Ishikawa (cell line): ENCODE data around the gene TMEM72.

Experiments
- EGR1 ChIP-seq: IDR thresholded peaks from 2 replicates; pipeline ENCODE4 v1.6.1; 2012
- EP300 ChIP-seq: IDR thresholded peaks from 2 replicates; pipeline ENCODE4 v1.6.1; 2012; ENCODE audit warnings: borderline replicate concordance
- TAF1 ChIP-seq: IDR thresholded peaks from 2 replicates; pipeline ENCODE4 v1.6.1; 2012; ENCODE audit warnings: low read depth, mild to moderate bottlenecking
- TEAD4 ChIP-seq: IDR thresholded peaks from 2 replicates; pipeline ENCODE4 v1.6.1; 2012
- TF ChIP-seq, protein P1 (sequence below): IDR thresholded peaks from 2 replicates; pipeline ENCODE4 v1.6.1; 2012; ENCODE audit warnings: low read depth, mild to moderate bottlenecking

DNA sequence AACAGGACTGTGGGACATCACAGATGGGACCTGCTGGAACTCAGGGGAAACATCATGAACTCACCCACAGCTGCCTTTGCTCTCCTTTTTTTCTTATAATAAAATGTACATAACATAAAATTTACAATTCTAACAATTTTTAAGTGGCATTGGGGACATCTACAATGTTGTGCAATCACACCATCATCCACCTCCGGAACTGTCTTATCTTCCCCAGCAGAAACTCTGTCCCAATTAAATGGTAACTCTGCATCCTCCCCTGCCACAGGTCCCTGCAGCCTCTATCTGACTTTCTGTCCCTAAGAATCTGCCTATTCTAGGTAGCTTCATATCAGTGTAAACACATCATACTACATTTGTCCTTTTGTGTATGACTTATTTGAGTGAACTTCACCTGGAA is 19.4 kb upstream of the TMEM72 start:
- TF ChIP-seq EP300 (no peak), EGR1 (no peak), TAF1 (no peak), TEAD4 (no peak)
- TF ChIP-seq, protein P1, sequence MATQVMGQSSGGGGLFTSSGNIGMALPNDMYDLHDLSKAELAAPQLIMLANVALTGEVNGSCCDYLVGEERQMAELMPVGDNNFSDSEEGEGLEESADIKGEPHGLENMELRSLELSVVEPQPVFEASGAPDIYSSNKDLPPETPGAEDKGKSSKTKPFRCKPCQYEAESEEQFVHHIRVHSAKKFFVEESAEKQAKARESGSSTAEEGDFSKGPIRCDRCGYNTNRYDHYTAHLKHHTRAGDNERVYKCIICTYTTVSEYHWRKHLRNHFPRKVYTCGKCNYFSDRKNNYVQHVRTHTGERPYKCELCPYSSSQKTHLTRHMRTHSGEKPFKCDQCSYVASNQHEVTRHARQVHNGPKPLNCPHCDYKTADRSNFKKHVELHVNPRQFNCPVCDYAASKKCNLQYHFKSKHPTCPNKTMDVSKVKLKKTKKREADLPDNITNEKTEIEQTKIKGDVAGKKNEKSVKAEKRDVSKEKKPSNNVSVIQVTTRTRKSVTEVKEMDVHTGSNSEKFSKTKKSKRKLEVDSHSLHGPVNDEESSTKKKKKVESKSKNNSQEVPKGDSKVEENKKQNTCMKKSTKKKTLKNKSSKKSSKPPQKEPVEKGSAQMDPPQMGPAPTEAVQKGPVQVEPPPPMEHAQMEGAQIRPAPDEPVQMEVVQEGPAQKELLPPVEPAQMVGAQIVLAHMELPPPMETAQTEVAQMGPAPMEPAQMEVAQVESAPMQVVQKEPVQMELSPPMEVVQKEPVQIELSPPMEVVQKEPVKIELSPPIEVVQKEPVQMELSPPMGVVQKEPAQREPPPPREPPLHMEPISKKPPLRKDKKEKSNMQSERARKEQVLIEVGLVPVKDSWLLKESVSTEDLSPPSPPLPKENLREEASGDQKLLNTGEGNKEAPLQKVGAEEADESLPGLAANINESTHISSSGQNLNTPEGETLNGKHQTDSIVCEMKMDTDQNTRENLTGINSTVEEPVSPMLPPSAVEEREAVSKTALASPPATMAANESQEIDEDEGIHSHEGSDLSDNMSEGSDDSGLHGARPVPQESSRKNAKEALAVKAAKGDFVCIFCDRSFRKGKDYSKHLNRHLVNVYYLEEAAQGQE, result no peak
